HG03457 (cell line): Measurements from ENCODE around the gene CEBPB.
"Not testable (repeated sequence)": the region's sequence is repeated elsewhere in the genome, so short reads cannot be mapped to it uniquely, and the experiment has no call there.

Source experiments
- ATAC-seq: cut with Tn5 transposase; IDR thresholded peaks from one replicate; pipeline ENCODE4 v1.9.1; 2021; ENCODE audit warnings: moderate number of reproducible peaks; ENCODE audit not compliant: unreplicated experiment

The CEBPB gene

GRCh38 chr20:50192364-50193198, 2.0 kb downstream of the CEBPB start:
- no peak for ATAC-seq

- ATAC-seq, result no peak
Measured at GRCh38 chr20:50193199-50193835, 2.7 kb downstream of the CEBPB start.

GRCh38 chr20:50193836-50194421, 3.3 kb downstream of the CEBPB start:
- no peak for ATAC-seq

- no peak for ATAC-seq
Measured at GRCh38 chr20:50194422-50194830, 3.8 kb downstream of the CEBPB start.

GRCh38 chr20:50194831-50195523, 4.3 kb downstream of the CEBPB start:
- ATAC-seq, result no peak

- no peak for ATAC-seq
Measured at GRCh38 chr20:50195524-50196120, 5.0 kb downstream of the CEBPB start.

GRCh38 chr20:50196248-50196647, 5.6 kb downstream of the CEBPB start:
- no peak for ATAC-seq

- no peak for ATAC-seq
Measured at GRCh38 chr20:50196896-50197295, 6.3 kb downstream of the CEBPB start.

- no peak for ATAC-seq
Measured at GRCh38 chr20:50197463-50198179, 7.0 kb downstream of the CEBPB start.

- ATAC-seq, result no peak
Measured at GRCh38 chr20:50198180-50198666, 7.6 kb downstream of the CEBPB start.

- no peak for ATAC-seq
Measured at GRCh38 chr20:50198716-50199115, 8.1 kb downstream of the CEBPB start.

- ATAC-seq, result no peak
Measured at GRCh38 chr20:50199703-50200102, 9.1 kb downstream of the CEBPB start.

GRCh38 chr20:50200482-50201104, 10.0 kb downstream of the CEBPB start:
- ATAC-seq, result no peak

GRCh38 chr20:50201710-50202109, 11.1 kb downstream of the CEBPB start:
- not testable (repeated sequence) for ATAC-seq

- ATAC-seq, result no peak
Measured at GRCh38 chr20:50202677-50203076, 12.0 kb downstream of the CEBPB start.

GRCh38 chr20:50203951-50204937, 13.6 kb downstream of the CEBPB start:
- no peak for ATAC-seq

GRCh38 chr20:50207026-50207425, 16.4 kb downstream of the CEBPB start:
- no peak for ATAC-seq

GRCh38 chr20:50208085-50208491, 17.5 kb downstream of the CEBPB start:
- no peak for ATAC-seq

- ATAC-seq, result not testable (repeated sequence)
Measured at GRCh38 chr20:50208815-50209214, 18.2 kb downstream of the CEBPB start.
